22Rv1 (cell line): ENCODE data around the gene ERICH6B.

Experiments
- ZFX ChIP-seq: fragments of 450-650 bp; IDR thresholded peaks from 2 replicates; pipeline ENCODE4 v1.6.1; 2017; ENCODE audit warnings: antibody characterized with exemption, borderline replicate concordance
- TF ChIP-seq, protein P1 (sequence below): fragments of 450-650 bp; IDR thresholded peaks from 2 replicates; pipeline ENCODE4 v1.5.1; 2017; ENCODE audit warnings: mild to moderate bottlenecking

DNA sequence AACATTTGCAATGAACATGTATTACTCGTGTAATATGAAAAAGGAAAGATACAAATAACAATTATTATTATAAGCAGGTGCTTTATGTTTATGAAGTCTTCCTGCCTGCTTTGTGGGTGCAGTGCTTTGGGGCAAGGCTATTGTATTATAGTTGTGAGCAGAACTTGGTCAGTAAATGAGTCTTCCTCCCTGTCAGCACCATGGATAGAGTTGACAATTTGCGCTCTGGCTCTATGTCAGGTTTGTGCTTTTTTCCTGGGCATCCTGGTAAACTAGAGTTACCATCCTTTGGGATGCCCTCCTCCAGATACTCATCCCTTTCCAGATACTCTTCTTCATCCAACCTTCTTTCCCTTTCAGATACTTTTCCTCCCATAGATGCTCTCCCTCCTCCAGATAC is 19.6 kb downstream of the ERICH6B start:
- TF ChIP-seq, protein P1, sequence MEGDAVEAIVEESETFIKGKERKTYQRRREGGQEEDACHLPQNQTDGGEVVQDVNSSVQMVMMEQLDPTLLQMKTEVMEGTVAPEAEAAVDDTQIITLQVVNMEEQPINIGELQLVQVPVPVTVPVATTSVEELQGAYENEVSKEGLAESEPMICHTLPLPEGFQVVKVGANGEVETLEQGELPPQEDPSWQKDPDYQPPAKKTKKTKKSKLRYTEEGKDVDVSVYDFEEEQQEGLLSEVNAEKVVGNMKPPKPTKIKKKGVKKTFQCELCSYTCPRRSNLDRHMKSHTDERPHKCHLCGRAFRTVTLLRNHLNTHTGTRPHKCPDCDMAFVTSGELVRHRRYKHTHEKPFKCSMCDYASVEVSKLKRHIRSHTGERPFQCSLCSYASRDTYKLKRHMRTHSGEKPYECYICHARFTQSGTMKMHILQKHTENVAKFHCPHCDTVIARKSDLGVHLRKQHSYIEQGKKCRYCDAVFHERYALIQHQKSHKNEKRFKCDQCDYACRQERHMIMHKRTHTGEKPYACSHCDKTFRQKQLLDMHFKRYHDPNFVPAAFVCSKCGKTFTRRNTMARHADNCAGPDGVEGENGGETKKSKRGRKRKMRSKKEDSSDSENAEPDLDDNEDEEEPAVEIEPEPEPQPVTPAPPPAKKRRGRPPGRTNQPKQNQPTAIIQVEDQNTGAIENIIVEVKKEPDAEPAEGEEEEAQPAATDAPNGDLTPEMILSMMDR = no peak
- no peak for TF ChIP-seq ZFX
